ENCODE data around the gene ZBTB1.
"Not testable (repeated sequence)": the region's sequence is repeated elsewhere in the genome, so short reads cannot be mapped to it uniquely, and the experiment has no call there.

The ZBTB1 gene

GRCh38 chr14:64496764-64497163, 7.8 kb upstream of the ZBTB1 start:
- DNase-seq (ENCODE audit: low read depth): no peak

DNA sequence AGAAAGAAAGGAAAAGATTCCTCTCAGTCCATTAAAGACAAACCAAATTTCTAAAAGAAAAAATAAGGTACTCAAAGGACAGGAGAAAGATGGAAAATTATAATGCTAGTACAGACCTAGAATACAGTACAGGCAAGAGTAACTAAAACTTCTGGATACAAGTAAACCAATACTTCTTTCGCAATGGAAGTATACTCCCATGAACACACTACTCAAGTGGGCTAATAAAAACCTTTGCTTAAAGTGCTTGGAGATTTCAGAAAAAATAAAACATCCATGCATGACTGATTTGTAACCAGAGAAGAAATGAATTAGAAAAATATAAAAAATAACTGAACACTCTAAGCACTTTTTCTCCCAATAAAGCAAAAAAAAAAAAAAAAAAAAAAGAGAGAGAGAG, 4.5 kb upstream of the ZBTB1 start:
- no peak for DNase-seq (ENCODE audit: low read depth)

DNA sequence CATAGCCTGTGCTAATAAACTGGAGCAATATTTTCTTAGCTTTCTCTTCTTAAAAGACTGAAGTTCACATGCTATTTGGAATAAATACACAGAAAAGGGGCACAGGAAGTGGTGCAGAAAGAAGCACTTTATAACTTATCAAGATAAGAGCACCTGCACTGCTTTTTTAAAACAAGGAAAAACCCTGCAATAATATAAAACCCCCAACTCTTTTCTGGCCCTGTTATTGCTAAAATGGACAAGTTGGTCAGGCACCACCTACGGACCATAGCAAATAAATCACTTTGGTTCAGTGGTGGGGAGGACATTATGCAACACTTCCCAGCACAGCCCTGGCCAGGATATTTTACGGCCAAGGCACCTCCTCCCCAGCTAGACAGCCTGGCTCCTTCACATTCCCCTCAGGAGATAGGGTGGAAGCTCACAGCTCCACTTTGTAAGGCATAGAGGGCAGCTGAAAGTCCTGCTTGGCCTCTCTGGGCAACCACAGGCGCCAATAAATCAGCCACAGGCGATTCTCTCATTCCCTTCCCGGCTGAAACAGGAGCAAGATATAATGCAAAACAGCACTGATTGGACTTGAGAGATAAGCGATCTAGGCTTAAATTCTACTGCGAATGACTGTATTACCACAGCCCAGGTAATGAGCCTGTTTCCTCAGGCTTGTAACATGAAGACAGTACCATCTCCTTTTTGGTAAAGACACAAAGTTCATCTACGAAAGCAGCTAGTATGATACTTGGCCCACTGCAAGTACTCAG, 3.0 kb upstream of the ZBTB1 start:
- no peak for DNase-seq (ENCODE audit: low read depth)

DNA sequence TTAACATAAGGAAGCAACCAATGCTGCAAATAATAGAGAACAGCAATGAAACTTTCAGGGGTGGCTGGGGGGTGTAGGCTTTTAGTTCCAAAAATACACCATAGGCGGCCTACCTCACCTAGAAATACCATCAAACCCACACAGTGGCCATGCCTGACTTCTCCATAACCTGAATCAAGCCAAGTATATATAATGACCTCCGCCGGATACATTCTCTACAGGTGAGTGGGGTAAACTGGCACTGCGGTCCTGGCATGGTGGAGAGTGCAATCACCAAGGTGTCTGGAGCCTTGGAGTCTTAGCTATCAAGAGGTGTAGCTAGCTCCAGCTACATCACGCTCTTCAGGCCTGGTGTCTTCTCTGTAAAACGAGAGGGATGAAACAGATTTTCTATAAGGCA, 2.1 kb upstream of the ZBTB1 start:
- no peak for DNase-seq (ENCODE audit: low read depth)

DNA sequence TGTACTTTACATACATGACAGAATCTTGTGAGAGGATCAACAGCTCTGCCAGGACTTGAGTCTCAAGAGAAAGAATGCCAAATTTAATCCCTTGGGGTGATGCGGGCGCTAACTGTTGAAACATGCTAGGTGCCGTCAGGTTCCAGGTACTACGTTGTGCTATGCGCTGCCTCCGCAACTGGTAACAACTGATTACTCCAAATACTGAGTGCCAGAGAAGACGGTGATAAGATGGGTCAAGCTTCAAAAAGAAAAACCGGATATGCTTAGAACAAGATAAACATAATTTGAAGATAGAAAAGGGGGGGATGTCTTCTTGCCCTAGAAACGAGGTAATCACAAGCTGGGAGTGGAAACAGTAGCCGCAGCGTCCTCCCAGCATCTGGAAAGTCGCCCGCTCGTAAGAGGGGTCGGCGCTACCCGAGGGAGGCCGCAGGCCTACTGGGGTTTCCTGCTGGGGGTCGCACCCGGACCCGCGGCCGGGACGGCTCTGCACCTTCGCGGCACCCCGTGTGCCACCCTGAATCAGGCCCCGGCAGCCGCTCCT, 1.6 kb upstream of the ZBTB1 start:
- no peak for DNase-seq (ENCODE audit: low read depth)

DNA sequence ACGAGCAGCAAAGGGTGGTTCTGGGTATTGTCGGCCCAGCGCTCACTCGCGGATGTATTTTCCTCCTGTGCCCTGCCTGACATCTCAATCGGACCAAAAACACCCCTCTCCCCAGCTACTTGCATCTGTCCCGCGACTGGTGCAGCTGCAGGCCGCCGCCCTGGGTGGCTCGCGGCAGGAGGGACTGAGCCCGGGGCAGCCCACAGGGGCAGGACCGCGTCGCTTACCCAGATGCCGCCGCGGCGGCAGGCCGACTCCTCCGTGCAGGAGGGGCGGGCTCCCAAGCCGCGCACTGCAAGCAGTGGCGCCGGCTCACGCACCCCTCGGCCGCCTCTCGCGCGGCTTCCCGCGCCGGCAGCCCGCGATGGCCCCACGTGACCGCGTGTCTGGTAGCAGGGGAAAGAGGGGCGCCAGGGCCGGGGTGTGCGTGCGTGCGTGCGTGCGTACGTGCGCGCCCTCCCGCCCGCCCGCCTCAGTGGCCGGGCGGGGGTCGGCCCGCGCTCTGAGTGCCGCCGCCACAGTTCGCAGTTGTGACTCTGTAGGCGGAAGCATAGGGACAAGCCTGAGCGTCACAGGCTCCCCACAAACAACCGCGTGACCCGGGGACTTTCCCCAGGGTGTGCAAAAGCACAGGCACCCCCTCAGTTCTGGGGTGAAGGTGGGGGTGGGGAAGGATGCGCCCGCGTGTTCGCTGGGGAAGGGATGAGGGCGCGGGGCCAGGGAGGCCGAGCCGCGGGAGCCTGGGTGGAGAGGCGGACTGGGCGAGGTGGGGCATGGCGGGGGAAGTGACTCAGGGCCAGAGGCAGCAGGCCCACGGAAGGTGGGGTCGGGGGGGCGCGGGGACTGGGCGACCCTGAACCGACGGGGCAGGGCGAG, 898 bp upstream of the ZBTB1 start, which contains the start of gene ZBTB25:
ZBTB25 (minus strand) TSS at position 405 of the 876 bp plus-strand sequence. CDS start 13,305 bp downstream, outside the sequence.
- peak; percentile 90 for DNase-seq (ENCODE audit: low read depth)

- peak; percentile 63 for DNase-seq (ENCODE audit: low read depth)
Observed at GRCh38 chr14:64504897-64505794, 576 bp downstream of the ZBTB1 start.

DNA sequence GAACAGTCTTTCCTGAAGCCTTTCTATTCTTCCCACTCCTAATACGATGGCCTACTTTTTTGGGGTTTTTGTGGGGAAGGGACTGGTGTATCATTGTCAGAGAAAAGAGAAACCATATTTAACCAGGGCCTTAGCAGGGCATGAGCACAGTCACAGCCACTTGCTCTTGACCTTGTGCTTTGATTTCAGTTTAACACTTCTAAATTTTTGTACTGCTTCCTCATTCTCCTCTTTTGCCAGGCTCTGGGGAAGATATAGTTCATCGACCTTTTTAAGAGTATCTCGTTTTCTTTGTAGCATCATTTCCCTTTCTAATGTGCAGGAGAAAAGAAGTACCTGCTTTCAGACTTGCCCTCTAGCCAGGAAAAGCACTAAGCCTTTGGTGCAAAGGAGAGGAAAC, 2.2 kb downstream of the ZBTB1 start:
- DNase-seq (ENCODE audit: low read depth): no peak

GRCh38 chr14:64507376-64508156, 3.0 kb downstream of the ZBTB1 start:
- DNase-seq (ENCODE audit: low read depth): no peak

DNA sequence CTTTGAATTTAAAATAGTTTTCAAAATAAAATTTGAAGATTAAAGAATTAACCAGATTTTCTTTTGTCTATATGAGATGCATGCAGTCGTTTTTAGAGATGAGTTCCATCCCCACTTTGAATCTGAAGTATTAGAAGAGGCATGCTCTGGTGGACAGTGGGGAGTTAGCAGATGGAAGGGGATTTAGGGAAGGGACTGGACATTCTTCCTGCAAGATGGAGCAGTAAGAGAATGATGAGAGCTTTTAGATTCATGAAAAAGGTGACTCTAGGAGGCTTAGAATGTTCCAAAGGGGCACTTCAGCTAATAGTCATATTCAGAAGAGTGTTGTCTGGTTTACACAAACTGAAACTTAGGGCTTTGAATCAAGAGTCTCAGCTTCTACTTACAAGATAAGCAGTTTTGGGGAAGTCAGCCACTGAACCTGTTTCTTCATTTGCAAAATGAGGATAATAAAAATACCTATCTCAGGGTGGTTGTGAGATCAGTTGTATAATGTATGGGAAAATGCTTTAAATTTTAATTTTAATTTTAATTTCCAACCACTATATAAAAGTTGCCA, 3.7 kb downstream of the ZBTB1 start:
- DNase-seq (ENCODE audit: low read depth): no peak

DNA sequence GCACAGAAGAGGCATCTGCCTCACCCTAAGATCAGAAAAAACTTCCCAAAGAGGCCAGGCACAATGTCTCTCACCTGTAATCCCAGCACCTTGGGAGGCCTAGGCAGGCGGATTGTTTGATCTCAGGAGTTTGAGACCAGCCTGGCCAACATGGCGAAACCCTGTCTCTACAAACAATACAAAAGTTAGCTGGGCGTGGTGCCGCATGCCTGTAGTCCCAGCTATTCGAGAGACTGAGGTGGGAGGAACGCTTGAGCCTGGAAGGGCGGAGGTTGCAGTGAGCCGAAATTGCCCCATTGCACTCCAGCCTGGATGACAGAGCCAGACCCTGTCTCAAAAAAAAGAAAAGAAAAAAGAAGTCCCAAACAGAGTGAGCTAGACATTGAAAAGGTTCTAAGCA, 4.5 kb downstream of the ZBTB1 start:
- DNase-seq (ENCODE audit: low read depth): no peak

- DNase-seq (ENCODE audit: low read depth): no peak
Observed at GRCh38 chr14:64510825-64511671, 6.5 kb downstream of the ZBTB1 start.

DNA sequence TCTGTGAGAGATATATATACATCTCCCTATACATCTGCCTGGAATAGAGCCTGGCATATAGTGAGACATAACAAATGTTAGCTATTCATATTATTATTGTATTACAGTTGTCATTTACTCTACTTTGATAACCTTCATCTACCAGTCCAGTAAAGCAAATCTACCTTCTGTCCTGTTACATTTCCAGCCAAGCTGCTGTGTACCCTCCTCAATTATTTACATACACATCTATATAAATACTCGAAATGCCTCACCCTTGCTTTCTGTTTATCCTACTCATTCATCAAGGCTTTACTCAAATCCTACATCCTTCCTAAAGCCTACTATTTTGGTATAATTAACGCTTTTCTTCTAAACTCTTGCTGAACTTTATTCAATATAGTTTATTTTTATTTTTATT, 8.7 kb downstream of the ZBTB1 start:
- no peak for DNase-seq (ENCODE audit: low read depth)

- no peak for DNase-seq (ENCODE audit: low read depth)
Observed at GRCh38 chr14:64515053-64515452, 10.5 kb downstream of the ZBTB1 start.

DNA sequence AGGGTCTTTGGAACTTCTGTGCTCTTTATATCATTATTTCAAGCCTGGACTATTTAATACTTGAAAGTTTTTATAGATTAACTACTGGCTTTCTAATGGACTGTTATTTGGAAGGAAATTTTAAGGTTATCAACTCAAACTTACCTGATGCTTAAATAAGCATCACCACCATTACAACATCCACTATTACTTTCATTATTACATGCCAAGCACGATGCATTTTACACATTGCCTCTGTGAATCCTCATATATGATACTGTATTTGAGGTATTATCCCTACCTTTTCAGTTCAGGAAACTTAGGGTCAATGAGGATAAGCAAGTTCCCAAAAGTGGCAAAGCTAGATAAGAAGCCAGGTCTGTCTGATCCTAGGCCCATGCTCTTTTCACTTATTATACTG, 12.4 kb downstream of the ZBTB1 start:
- DNase-seq (ENCODE audit: low read depth): no peak

- DNase-seq (ENCODE audit: low read depth): not testable (repeated sequence)
Observed at GRCh38 chr14:64517667-64518066, 13.1 kb downstream of the ZBTB1 start.

DNA sequence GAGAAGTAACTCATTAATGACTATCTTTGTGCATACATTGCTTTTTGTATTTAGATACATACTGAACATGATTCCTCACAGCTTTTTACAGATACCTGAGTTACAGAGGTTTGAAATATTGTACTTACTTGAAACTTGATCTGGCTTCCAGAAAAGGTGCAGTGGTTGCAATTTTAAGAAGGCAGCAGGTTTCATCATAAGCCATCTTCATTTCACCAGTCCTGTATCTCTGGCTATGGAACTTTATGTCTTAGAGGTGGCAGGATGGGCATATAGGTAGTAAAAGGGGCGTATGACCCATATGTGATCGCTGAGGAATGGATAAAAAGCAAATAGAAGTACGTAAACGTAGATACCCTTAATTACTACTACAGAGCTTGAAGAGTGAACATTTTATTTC, 13.7 kb downstream of the ZBTB1 start:
- no peak for DNase-seq (ENCODE audit: low read depth)

DNA sequence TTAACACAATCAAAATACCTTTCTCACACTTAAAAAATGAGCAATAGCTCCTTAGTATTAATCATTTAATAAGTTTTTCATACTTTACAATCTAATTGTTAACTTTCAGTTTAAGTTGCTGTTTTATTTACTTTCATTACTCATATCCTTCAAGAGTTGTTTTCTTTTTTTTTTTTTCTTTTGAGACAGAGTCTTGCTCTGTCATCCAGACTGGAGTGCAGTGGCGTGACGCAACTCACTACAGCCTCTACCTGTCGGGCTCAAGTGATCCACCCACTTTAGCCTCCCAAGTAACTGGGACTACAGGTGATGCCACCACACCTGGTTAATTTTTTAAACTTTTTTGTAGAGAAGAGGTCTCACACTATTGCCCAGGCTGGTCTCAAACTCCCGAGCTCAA, 16.1 kb downstream of the ZBTB1 start:
- DNase-seq (ENCODE audit: low read depth): no peak

- DNase-seq (ENCODE audit: low read depth): no peak
Observed at GRCh38 chr14:64522591-64523355, 18.2 kb downstream of the ZBTB1 start.
